Spleen (tissue), 7 donors: ENCODE data around the gene TRIM38.

Experiments used
- POLR2A ChIP-seq, 3 donors: fragments of 450-650 bp; IDR thresholded peaks; one replicate each; pipeline ENCODE4 v1.5.1; 2017; ENCODE audit warnings: antibody characterized with exemption in 3 of 3, mild to moderate bottlenecking in 1 of 3
- TF ChIP-seq, protein P1 (sequence below), 11 experiments: fragments of 200-600 bp in 7 of 11; fragments of 450-650 bp in 4 of 11; sonication (generic) in 4 of 11; IDR thresholded peaks in 8 of 11; conservative IDR thresholded peaks in 3 of 11; 1 replicate in 7 of 11; 2 replicates in 4 of 11; pipeline versions ENCODE4 v1.4.0 to v1.8.0; 2016 to 2021; ENCODE audit warnings: antibody characterized with exemption in 11 of 11, inconsistent platforms in 4 of 11, mild to moderate bottlenecking in 1 of 11
- donor health status: DM: no; HTN: no; CAD: no; lungs with moderate emphysema.
- donor health status: DM: no; HTN: no; CAD: no.
- donor health status: DM: no; HTN: no; CAD: no.

DNA sequence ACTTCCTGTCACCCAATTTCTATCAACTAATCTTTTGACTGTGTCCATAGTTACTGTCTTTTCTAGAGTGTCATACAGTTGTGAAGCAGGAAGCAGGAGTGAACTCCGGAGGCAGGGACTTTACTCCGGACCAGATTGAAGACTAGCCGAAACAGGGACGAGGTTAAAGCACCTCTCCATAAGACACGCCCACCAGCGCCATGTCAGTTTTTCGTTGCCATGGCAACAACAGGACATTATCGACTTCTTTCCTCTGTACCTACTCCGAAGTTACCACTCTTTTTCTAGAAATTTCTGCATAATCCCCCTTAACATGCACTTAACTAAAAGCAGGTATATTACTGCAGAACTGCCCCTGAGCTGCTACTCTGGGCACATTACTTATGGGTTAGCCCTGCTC lies 25.2 kb downstream of the TRIM38 start:
- TF ChIP-seq POLR2A (IDR thresholded peaks at IDR 0.05), result no peak
- TF ChIP-seq, protein P1, sequence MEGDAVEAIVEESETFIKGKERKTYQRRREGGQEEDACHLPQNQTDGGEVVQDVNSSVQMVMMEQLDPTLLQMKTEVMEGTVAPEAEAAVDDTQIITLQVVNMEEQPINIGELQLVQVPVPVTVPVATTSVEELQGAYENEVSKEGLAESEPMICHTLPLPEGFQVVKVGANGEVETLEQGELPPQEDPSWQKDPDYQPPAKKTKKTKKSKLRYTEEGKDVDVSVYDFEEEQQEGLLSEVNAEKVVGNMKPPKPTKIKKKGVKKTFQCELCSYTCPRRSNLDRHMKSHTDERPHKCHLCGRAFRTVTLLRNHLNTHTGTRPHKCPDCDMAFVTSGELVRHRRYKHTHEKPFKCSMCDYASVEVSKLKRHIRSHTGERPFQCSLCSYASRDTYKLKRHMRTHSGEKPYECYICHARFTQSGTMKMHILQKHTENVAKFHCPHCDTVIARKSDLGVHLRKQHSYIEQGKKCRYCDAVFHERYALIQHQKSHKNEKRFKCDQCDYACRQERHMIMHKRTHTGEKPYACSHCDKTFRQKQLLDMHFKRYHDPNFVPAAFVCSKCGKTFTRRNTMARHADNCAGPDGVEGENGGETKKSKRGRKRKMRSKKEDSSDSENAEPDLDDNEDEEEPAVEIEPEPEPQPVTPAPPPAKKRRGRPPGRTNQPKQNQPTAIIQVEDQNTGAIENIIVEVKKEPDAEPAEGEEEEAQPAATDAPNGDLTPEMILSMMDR (IDR thresholded peaks at IDR 0.05 in 8 of 11, conservative IDR thresholded peaks at IDR 0.05 in 3 of 11), result no peak
